HG02571 (cell line): ENCODE results near the gene PLAC8.
"Not testable (repeated sequence)": the region's sequence is repeated elsewhere in the genome, so short reads cannot be mapped to it uniquely, and the experiment has no call there.

Source experiments
- ATAC-seq: cut with Tn5 transposase; IDR thresholded peaks from one replicate; pipeline ENCODE4 v1.9.1; 2021; ENCODE audit warnings: mild to moderate bottlenecking, moderate library complexity; ENCODE audit not compliant: unreplicated experiment

Gene PLAC8

GRCh38 chr4:83074086-83074704 lies 40.3 kb downstream of the PLAC8 start:
- ATAC-seq: no peak

- no peak for ATAC-seq
Observed at GRCh38 chr4:83071116-83071515, 43.4 kb downstream of the PLAC8 start.

- no peak for ATAC-seq
Observed at GRCh38 chr4:83067058-83067639, 47.4 kb downstream of the PLAC8 start.

- ATAC-seq: no peak
Observed at GRCh38 chr4:83065266-83065665, 49.3 kb downstream of the PLAC8 start.

- no peak for ATAC-seq
Observed at GRCh38 chr4:83062739-83063138, 51.8 kb downstream of the PLAC8 start.

- no peak for ATAC-seq
Observed at GRCh38 chr4:83054928-83055327, 59.6 kb downstream of the PLAC8 start.

GRCh38 chr4:83048781-83049180 lies 65.7 kb downstream of the PLAC8 start:
- ATAC-seq: not testable (repeated sequence)

- no peak for ATAC-seq
Observed at GRCh38 chr4:83046693-83047473, 67.6 kb downstream of the PLAC8 start.

GRCh38 chr4:83043801-83044407 lies 70.6 kb downstream of the PLAC8 start:
- ATAC-seq: no peak

- not testable (repeated sequence) for ATAC-seq
Observed at GRCh38 chr4:83043157-83043556, 71.4 kb downstream of the PLAC8 start.

- ATAC-seq: no peak
Observed at GRCh38 chr4:83040269-83040668, 74.3 kb downstream of the PLAC8 start.
